ENCODE measurements around the gene SH2D3C.

SH2D3C gene

DNA sequence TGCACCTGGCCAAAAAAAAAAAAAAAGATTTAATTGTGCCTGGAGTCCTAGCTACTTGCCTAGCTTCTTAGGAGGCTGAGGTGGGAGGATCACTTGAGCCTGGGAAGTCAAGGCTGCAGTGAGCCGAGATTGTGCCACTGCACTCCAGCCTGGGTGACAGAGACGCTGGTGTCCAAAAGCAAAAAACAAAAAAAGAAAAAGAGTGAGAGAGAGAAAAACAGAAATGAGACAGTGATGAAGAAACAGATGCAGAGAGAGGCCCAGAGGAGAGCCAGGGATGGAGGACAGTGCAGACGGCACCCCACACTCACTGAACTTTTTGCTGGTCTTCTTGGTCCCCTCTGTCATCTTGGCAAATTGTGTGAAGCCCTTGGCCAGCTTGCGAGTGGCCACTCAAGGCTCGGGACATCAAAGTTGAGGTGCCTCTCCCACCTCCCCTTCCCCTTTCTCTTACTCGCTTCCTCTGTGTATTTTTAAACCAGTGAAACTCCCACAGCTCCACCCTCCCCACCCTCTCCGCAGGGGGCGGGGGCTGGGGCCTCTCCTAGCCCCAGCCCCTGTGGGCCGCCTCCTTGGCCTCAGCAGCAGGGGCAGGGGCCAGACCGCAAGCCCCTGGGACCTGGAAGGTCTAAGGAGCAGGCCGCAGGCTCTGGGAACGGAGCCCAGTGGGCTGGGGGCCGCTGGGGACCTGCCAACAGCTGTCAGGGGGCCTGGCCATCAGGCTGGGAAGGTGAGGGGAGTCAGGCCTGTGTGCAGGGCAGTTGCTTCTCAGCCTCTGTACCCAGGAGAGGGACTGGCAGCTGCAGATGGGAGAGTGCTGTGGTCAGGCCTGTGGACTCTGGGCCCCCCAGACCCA is at the start of gene SH2D3C:
Gene SH2D3C, minus strand, starts transcription at position 387 of the 856 bp plus-strand sequence. Its CDS starts 39 bp downstream, at position 348.
- peak; percentile 44 for DNase-seq

DNA sequence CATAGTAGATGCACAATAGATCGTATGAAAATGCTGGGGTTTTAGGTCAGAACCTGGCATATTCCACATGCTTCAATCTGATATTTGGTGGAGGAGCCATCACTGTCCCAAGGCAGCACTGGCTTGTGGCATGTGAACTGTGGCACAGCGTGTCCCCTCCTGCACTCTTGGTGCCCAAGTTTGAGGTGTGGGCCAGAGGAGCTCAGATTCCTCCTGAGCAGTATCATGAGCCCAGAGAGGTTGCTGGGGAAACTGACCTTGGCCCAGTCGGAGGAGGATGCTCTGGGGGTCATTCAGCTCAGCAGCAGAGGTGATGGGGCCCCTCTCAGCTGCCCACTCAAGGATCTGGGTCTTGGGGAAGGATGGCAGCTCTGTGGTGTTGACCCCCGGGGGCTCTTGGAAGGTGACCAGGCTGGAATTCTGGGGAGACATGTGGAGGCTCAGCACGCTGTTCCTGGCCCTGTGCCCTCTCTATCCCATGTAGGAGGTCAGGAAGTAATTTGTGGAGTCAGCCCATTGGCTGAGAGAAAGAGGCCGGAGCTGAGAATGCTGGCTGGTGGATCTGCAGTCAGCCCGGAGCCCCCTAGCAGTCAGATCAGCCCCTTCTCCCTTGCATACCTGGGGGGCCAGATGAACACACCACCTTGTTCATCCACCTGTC is 47.9 kb upstream of the SH2D3C start:
- no peak for DNase-seq

DNA sequence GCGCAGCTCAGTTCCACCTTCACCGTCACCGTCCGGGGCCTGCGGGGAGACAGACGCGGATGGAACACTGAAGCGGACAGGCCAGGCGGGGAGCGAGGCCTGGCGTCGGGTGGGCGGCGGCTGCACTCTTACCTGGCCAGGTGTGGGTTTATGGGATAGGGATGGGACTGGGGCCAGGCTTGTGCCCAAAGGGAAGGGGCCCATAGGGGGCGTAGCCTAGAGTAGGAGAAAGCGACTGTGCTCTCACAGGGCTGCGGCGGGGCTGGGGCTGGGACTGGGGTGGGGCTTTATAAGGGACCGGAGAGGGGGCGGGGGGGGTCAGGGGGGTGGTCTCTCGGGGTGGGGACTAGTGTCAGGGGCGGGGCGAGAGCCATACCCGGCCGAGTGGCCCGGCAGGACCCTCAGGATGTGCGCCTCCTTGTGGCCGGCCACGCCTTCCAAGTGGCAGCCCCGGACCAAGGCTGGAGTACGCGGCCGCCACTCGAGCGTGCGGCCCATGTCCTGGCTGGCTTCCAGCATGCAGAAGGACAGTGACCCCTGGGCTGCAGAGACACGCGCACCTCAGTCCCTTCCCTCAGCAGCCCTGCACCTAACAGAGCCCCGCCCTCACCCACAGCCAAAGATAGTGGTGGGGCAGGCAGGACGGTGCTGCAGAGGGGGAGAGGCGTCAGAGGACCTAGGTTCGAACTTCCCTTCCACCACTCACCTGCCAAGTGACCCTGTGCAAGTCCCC is 47.0 kb upstream of the SH2D3C start:
- DNase-seq: no peak

- DNase-seq: no peak
Measured at GRCh38 chr9:127822108-127822507, 43.6 kb upstream of the SH2D3C start.

DNA sequence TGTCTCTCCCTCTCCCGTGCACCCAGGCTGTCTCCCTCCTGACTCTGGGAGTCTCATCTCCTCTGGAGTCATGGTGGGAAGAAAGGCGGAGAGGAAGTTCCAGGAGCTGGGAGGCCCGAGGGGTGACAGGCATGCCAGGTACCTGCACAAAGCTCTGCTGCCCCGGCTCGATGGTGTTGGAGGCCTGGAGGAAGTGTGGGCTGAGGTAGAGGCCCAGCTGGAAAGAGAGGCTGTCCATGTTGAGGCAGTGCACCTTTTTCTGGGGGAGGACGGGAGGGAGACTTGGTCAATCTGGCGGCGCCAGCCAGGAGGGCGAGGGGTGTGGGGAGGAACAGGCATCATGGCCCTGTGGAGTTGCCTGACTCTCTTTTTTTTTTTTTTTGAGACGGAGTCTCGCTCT is 40.1 kb upstream of the SH2D3C start:
- DNase-seq: no peak

DNA sequence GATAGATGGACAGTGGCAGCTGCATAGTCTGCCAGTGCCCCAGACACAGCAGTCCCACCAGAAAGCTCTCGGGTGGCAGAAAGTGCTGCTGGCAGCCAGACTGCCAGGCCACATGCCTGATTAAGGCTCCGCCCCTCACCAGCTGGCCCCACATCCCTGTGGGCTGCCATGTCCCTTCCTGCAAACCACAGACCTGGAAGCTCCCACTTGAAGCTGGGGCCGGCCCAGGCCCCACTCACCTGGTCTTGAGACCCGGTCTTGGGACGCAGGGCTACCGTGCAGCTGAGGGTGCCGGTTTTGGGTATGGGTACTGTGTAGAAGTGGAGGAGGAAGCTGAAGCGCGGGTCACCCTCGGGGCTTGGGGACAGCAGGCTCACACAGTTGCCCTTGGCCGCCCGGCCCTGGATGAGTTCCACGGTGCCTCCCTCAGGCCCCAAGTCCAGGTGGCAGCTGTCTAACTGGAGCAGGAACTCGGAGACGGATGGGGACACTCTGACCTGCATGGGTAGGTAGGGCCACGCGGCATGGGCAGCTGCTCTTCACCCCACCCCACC is 39.5 kb upstream of the SH2D3C start:
- DNase-seq: no peak

DNA sequence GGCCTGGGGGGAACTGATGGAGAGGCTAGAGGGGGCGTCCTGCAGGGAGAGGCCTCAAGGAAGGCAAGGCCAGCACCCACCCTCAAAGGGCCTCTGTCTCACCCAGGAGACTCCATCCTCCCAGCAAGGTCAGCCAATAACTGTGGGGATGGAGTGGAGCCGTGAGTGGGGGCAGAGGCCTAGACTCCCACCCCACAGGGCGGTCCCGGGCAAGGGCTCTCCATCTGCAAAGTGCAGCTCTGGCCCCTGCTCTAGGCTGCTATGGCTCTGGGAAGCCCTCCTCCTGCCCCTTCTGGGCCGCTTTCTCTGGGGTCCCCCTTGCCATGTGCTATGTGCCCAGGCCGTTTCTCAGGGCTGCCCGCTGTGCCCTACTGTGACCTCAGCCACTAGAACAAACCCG is 38.3 kb upstream of the SH2D3C start:
- no peak for DNase-seq

DNA sequence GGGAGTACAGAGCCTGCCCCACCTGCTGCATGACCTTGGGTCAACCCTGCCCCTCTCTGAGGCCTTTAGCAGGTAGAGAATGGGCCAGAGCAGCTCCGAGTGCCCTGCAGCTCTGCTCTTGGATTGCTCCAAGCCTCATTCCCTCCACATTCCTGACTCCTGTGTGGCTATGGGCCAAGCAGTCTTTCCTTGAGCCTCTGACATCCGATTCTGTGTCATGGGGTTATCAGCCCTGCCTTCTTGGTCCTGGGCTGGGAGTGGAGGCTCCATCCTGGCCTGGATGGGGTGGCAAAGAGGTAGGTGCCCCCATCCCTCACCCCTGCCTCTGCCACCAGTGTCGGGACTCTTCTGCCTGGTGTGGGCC is 37.9 kb upstream of the SH2D3C start:
- DNase-seq: no peak

DNA sequence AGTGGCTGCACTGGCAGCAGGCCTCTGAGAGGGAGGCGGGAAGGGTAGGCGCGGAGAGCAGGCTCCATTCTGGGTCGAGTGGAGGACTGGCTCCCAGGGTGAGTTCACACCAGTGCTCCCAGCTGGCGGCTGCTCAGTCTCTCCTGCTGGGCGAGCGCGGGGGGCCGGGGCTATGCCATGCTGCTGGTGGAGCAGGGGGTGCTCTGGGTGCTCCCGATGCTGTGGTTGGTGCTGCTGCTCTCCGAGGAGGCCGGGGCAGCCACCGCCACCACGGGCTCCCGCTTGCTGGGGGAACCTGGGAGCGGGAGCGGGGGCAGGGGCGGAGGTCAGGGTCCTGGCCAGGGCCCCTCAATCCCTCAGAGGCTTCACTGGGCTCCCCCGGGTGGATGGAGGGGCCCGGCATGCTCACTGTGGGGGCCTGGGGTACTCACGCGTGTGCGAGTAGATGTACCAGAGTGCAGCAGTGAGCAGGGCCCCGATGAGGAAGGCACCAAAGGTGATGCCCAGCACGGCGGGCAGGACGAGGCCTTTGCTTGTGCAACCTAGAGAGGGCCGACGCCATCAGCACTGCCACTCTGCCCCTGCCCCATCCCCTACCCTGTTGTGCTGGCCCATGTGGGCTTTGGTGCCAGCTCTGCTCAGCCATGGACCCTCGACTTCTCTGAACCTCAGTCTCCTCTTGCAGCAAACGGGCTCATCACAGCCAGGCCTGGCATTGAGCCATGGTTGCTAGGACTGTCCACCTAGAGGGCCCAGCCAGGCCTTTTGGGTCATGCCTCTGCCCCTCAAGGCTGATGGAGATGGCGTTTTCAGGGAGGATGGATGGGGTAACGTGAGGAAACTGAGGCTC is 37.3 kb upstream of the SH2D3C start:
- DNase-seq: no peak

- no peak for DNase-seq
Measured at GRCh38 chr9:127814619-127815511, 36.4 kb upstream of the SH2D3C start.

- no peak for DNase-seq
Measured at GRCh38 chr9:127813686-127814226, 35.3 kb upstream of the SH2D3C start.

DNA sequence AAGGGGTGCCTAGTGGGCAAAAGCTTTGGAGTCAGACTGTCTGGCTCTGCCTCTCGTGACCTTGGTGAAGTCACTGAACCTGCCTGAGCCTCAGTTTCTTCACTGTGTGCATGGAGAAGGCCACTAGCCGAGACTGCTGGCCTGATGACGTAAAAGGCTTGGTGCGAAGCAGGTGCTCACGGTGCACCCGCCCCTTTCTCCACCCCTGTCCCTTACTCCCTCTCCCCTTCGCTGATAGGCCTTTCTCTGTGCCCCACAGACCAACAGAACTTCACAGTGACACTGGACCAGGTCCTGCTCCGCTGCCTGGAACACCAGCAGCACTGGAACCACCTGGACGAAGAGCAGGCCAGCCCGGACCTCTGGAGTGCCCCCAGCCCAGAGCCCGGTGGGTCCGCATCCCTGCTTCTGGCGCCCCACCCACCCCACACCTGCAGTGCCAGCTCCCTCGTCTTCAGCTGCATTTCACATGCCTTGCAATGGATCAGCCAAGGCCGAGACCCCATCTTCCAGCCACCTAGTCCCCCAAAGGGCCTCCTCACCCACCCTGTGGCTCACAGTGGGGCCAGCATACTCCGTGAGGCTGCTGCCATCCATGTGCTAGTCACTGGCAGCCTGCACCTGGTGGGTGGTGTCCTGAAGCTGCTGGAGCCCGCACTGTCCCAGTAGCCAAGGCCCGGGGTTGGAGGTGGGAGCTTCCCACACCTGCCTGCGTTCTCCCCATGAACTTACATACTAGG is 34.6 kb upstream of the SH2D3C start:
- DNase-seq: no peak

- DNase-seq: no peak
Measured at GRCh38 chr9:127812011-127812410, 33.5 kb upstream of the SH2D3C start.

DNA sequence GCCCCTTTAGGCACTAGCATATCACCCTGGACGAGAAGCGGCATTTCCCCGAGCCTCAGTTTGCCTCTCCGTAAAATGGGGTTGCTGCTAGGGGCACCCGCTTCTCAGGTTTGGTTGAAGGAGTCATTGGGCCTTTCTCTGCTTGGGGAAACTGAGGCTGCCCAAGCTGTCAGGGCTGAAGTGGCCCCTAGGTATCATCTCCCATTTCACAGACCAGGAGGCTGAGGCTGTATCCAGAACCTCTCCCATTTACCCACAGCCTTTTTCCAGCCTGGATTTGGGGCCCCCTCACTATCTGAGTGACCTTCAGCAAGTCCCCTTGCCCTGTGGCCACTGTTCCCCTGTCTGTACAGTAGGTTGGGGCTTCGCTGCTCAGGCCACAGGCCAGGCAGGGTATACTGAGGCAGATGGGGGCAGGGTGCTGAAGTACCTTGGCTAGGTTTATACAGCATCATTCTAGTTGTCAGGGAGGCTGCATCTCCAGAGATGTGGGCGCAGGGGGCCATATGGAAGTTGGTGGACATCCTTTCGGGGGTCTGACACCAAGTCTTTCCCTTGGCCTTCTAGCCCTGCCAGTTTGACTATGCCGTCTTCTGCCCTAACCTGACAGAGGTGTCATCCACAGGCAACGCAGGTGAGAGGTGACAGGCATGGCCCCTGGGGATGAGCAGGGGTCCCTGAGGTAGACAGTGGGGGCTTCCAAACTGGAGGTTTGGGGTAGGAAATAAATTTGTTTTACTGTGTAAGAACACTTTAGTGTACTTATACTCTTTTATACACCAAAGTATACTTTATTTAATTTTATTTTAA is 32.1 kb upstream of the SH2D3C start:
- no peak for DNase-seq

- DNase-seq: no peak
Measured at GRCh38 chr9:127809540-127810377, 31.3 kb upstream of the SH2D3C start.

- no peak for DNase-seq
Measured at GRCh38 chr9:127809002-127809539, 30.6 kb upstream of the SH2D3C start.

DNA sequence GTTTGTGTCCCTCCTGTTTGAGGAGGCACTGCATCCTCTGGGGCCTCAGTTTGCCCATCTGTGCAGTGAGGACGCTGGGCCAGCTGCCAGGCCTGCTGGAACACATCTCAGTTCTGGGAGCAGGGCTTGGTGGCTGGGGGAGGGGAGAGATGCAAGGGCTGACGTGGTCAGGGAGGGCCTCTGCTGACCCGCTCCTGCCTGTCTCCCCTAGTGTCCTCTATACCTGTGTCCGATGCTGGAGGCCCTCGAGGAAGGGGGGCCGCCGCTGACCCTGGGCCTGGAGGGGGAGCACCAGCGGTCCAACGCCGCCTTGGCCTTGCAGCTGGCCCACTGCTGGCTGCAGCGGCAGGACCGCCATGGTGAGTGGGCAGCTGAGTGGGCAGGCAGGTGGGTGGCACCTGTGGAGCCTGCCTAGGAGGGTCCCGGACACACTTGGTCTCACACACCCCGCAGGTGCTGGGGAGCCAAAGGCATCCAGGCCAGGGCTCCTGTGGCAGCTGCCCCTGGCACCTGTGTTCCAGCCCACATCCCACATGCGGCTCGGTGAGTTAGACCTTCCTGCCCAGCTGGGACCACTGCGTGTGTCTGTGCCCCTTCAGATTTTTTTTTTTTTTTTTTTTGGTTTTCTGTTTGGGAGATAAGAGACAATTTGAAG is 30.0 kb upstream of the SH2D3C start:
- DNase-seq: no peak

- DNase-seq: no peak
Measured at GRCh38 chr9:127806871-127807270, 28.4 kb upstream of the SH2D3C start.
